HL-60 (cell line): ENCODE results near the gene SMIM45.

Experiments used
- DNase-seq, 2 experiments: peaks; one replicate each; pipeline ENCODE4 v3.0.0-alpha.2; 2010 to 2020; ENCODE audit warnings: low read depth in 1 of 2, low spot score in 1 of 2
- H3K27ac ChIP-seq: fragments of 250-450 bp; sonication (Bioruptor Pico); replicated peaks from 2 replicates; pipeline ENCODE4 v1.5.1; 2020; ENCODE audit warnings: mild to moderate bottlenecking, moderate library complexity
- H3K27me3 ChIP-seq: fragments of 250-450 bp; sonication (Bioruptor Pico); 2 replicates; pipeline ENCODE4 v1.5.1; 2021; ENCODE audit warnings: mild to moderate bottlenecking, moderate library complexity; ENCODE audit not compliant: insufficient read depth, poor library complexity, severe bottlenecking
- H3K4me3 ChIP-seq: replicated peaks from 2 replicates; pipeline ENCODE4 v1.5.1; 2011; ENCODE audit warnings: mild to moderate bottlenecking, control low read depth, low read length; ENCODE audit not compliant: insufficient read depth
- GABPA ChIP-seq: IDR thresholded peaks from 2 replicates; pipeline ENCODE4 v1.6.1; 2012; ENCODE audit warnings: low read depth
- POLR2AphosphoS5 ChIP-seq: IDR thresholded peaks from 2 replicates; pipeline ENCODE4 v1.6.1; 2012; ENCODE audit warnings: low read depth
- SPI1 ChIP-seq: IDR thresholded peaks from 2 replicates; pipeline ENCODE4 v1.6.1; 2012; ENCODE audit warnings: low read depth, mild to moderate bottlenecking, borderline replicate concordance
- TF ChIP-seq, protein P1 (sequence below): IDR thresholded peaks from one replicate; pipeline ENCODE4 v1.5.1; 2011; ENCODE audit warnings: low read length, control low read depth, inconsistent platforms; ENCODE audit not compliant: insufficient read depth
- TF ChIP-seq, protein P2 (sequence below): IDR thresholded peaks from 2 replicates; pipeline ENCODE4 v1.6.1; 2012; ENCODE audit warnings: low read depth; ENCODE audit not compliant: insufficient replicate concordance

SMIM45 gene

DNA sequence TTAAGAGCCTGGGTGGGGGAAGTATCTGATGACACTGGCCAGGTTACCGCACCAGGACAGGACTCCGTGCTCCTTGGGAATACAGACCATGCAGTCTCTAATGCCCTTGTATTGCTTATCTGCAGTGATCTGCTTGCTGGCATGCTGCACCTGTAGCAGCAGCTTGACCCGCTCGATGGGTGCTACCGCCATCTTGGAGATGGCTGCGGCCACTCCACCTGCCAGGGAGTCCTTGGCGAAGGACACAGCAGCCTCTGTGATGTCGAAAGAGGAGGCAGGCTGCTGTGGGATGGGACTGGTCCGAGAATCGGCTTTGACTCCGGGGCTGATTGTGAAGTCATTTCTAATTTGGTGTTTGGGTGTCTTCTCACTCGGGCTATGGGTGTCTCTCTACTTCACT, 49.8 kb downstream of the SMIM45 start:
- H3K4me3 ChIP-seq = no peak overlapping the region
- TF ChIP-seq GABPA (no peak), SPI1 (no peak), POLR2AphosphoS5 (no peak)
- TF ChIP-seq, protein P1, sequence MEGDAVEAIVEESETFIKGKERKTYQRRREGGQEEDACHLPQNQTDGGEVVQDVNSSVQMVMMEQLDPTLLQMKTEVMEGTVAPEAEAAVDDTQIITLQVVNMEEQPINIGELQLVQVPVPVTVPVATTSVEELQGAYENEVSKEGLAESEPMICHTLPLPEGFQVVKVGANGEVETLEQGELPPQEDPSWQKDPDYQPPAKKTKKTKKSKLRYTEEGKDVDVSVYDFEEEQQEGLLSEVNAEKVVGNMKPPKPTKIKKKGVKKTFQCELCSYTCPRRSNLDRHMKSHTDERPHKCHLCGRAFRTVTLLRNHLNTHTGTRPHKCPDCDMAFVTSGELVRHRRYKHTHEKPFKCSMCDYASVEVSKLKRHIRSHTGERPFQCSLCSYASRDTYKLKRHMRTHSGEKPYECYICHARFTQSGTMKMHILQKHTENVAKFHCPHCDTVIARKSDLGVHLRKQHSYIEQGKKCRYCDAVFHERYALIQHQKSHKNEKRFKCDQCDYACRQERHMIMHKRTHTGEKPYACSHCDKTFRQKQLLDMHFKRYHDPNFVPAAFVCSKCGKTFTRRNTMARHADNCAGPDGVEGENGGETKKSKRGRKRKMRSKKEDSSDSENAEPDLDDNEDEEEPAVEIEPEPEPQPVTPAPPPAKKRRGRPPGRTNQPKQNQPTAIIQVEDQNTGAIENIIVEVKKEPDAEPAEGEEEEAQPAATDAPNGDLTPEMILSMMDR = no peak
- TF ChIP-seq, protein P2, sequence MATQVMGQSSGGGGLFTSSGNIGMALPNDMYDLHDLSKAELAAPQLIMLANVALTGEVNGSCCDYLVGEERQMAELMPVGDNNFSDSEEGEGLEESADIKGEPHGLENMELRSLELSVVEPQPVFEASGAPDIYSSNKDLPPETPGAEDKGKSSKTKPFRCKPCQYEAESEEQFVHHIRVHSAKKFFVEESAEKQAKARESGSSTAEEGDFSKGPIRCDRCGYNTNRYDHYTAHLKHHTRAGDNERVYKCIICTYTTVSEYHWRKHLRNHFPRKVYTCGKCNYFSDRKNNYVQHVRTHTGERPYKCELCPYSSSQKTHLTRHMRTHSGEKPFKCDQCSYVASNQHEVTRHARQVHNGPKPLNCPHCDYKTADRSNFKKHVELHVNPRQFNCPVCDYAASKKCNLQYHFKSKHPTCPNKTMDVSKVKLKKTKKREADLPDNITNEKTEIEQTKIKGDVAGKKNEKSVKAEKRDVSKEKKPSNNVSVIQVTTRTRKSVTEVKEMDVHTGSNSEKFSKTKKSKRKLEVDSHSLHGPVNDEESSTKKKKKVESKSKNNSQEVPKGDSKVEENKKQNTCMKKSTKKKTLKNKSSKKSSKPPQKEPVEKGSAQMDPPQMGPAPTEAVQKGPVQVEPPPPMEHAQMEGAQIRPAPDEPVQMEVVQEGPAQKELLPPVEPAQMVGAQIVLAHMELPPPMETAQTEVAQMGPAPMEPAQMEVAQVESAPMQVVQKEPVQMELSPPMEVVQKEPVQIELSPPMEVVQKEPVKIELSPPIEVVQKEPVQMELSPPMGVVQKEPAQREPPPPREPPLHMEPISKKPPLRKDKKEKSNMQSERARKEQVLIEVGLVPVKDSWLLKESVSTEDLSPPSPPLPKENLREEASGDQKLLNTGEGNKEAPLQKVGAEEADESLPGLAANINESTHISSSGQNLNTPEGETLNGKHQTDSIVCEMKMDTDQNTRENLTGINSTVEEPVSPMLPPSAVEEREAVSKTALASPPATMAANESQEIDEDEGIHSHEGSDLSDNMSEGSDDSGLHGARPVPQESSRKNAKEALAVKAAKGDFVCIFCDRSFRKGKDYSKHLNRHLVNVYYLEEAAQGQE = no peak
- no peaks in the 10 kb centered on the region for H3K27me3 ChIP-seq
- no peak overlapping the region for H3K27ac ChIP-seq
- DNase-seq = no peak

DNA sequence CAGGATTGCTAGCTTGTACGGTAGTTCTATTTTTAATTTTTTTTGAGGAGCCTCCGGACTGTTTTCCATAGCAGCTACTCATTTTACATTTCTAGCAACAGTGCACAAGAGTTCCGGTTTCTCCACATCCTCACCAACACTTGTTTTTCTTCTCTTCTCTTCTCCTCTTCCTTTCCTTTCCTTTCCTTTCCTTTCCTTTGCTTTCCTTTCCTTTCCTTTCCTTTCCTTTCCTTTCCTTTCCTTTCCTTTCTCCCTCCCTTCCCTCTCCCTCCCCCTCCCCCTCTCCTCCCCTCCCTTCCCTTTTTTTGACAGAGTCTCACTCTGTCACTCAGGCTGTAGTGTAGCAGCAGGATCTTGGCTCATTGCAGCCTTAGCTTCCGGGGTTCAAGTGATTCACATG, 56.0 kb downstream of the SMIM45 start:
- DNase-seq = no peak
- no peaks in the 10 kb centered on the region for H3K27me3 ChIP-seq
- H3K27ac ChIP-seq = no peak overlapping the region
- TF ChIP-seq, protein P1 = no peak
- TF ChIP-seq, protein P2 = no peak
- no peak for TF ChIP-seq SPI1
- TF ChIP-seq POLR2AphosphoS5 = no peak
- TF ChIP-seq GABPA = no peak
- H3K4me3 ChIP-seq = no peak overlapping the region
